Lower leg skin (tissue), 3 donors: ENCODE measurements around the gene FRAS1.

Source experiments
- POLR2A ChIP-seq, 2 donors: fragments of 450-650 bp; IDR thresholded peaks; one replicate each; pipeline ENCODE4 v1.6.1; 2016 to 2017; ENCODE audit warnings: antibody characterized with exemption in 2 of 2, mild to moderate bottlenecking in 1 of 2, moderate library complexity in 1 of 2
- TF ChIP-seq, protein P1 (sequence below), 3 donors: fragments of 450-650 bp; IDR thresholded peaks; one replicate each; pipeline ENCODE4 v1.5.1; 2016; ENCODE audit warnings: antibody characterized with exemption in 3 of 3, mild to moderate bottlenecking in 3 of 3, moderate library complexity in 2 of 3

DNA sequence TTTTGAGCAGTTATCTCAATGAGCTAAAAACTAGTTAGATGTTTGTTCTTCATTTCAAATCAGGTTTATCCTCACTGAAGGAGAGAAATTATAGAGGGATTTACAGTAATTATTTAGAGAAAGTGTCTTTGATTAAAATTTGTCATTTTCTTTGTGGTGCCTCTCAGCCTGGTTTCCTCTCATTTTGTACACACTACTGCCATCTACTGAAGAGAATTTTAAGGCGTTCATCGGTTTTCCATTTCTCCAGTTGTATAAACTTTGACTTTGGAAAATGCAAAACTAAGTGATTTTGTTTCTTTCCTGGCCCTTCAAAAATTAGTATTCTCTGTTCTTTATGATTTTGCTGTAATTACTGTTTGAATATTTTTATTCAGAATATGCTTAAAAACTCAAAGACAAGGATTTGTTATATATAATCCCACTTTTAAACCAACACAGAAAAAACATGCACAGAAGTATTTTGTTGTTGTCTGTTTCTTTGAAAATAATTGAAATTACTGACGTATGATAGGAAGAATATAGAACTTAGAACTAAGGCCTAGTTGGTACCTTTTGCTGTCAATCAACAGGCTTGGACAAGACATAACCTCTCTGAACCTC lies 460.0 kb downstream of the FRAS1 start:
- TF ChIP-seq, protein P1, sequence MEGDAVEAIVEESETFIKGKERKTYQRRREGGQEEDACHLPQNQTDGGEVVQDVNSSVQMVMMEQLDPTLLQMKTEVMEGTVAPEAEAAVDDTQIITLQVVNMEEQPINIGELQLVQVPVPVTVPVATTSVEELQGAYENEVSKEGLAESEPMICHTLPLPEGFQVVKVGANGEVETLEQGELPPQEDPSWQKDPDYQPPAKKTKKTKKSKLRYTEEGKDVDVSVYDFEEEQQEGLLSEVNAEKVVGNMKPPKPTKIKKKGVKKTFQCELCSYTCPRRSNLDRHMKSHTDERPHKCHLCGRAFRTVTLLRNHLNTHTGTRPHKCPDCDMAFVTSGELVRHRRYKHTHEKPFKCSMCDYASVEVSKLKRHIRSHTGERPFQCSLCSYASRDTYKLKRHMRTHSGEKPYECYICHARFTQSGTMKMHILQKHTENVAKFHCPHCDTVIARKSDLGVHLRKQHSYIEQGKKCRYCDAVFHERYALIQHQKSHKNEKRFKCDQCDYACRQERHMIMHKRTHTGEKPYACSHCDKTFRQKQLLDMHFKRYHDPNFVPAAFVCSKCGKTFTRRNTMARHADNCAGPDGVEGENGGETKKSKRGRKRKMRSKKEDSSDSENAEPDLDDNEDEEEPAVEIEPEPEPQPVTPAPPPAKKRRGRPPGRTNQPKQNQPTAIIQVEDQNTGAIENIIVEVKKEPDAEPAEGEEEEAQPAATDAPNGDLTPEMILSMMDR (IDR thresholded peaks at IDR 0.05): no peak
- no peak for TF ChIP-seq POLR2A (IDR thresholded peaks at IDR 0.05)
